GM12801 (cell line): Measurements from ENCODE around the gene TMEM266.

ENCODE experiments used
- TF ChIP-seq, protein P1 (sequence below): IDR thresholded peaks from one replicate; pipeline ENCODE4 v1.5.1; 2011; ENCODE audit warnings: control low read depth; ENCODE audit not compliant: insufficient read length; ENCODE audit errors: extremely low read depth

Gene TMEM266, protein sequence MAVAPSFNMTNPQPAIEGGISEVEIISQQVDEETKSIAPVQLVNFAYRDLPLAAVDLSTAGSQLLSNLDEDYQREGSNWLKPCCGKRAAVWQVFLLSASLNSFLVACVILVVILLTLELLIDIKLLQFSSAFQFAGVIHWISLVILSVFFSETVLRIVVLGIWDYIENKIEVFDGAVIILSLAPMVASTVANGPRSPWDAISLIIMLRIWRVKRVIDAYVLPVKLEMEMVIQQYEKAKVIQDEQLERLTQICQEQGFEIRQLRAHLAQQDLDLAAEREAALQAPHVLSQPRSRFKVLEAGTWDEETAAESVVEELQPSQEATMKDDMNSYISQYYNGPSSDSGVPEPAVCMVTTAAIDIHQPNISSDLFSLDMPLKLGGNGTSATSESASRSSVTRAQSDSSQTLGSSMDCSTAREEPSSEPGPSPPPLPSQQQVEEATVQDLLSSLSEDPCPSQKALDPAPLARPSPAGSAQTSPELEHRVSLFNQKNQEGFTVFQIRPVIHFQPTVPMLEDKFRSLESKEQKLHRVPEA

DNA sequence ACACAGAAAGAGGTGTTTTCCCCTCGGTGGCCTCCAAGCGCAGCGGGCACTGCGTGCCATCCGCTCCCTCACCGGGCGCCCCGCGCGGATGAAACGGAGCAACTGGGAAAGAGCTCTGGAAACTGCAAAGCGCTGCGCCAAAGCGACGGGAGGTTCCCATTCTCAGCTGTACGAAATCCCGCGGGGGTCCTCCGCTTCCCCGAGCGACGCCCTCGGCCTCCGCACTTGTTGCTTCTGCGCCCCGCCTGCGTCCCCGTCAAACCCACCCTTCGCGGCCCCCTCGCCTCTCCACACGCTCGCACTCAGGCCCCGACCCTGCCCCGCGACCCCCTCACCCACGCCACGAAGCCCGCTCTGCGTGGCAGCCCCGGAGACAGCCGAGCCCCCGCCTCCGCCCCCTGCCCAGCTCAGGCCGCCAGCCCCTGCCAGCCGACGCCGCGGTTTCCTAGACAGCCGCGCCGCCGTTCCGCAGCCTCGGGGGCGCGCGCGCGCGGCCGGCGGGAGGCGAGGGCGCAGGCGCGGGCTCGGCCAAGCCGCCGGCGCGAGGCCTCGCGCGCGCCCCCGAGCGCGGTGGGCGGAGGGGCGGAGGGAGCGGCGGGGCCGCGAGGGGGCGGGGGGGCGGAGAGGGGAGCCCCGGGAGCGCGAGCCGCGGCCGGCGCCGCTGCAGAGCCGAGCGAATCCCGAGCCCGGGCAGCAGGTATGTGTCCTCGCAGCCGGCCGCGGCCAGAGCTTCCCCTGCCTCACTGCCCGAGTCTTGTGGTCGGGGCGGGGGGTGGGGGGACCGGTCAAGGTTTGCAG lies at the start of gene TMEM266:
TSS of gene TMEM266 (plus strand) at position 666 of the 798 bp plus-strand sequence. CDS start 74,279 bp downstream, outside the sequence.
- TF ChIP-seq, protein P1, sequence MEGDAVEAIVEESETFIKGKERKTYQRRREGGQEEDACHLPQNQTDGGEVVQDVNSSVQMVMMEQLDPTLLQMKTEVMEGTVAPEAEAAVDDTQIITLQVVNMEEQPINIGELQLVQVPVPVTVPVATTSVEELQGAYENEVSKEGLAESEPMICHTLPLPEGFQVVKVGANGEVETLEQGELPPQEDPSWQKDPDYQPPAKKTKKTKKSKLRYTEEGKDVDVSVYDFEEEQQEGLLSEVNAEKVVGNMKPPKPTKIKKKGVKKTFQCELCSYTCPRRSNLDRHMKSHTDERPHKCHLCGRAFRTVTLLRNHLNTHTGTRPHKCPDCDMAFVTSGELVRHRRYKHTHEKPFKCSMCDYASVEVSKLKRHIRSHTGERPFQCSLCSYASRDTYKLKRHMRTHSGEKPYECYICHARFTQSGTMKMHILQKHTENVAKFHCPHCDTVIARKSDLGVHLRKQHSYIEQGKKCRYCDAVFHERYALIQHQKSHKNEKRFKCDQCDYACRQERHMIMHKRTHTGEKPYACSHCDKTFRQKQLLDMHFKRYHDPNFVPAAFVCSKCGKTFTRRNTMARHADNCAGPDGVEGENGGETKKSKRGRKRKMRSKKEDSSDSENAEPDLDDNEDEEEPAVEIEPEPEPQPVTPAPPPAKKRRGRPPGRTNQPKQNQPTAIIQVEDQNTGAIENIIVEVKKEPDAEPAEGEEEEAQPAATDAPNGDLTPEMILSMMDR = no peak

DNA sequence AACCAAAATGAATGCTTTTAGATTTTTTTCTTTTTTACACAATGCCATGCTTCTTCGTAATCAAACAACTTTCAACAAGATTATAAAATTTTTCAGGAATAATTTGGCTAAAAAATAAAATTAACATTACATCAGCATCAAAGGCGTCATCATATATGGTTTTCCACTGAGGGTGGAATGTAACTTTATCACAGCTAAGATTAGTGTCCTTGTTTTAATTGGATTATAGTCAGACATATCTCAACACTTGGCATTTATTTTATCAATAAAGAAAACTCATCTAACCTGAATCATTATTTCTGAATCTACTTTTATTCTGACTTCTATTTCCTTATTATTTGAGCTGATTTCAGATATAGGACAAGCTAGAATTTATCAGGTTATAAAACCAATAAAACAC lies 49.2 kb upstream of the TMEM266 start:
- TF ChIP-seq, protein P1 = no peak

DNA sequence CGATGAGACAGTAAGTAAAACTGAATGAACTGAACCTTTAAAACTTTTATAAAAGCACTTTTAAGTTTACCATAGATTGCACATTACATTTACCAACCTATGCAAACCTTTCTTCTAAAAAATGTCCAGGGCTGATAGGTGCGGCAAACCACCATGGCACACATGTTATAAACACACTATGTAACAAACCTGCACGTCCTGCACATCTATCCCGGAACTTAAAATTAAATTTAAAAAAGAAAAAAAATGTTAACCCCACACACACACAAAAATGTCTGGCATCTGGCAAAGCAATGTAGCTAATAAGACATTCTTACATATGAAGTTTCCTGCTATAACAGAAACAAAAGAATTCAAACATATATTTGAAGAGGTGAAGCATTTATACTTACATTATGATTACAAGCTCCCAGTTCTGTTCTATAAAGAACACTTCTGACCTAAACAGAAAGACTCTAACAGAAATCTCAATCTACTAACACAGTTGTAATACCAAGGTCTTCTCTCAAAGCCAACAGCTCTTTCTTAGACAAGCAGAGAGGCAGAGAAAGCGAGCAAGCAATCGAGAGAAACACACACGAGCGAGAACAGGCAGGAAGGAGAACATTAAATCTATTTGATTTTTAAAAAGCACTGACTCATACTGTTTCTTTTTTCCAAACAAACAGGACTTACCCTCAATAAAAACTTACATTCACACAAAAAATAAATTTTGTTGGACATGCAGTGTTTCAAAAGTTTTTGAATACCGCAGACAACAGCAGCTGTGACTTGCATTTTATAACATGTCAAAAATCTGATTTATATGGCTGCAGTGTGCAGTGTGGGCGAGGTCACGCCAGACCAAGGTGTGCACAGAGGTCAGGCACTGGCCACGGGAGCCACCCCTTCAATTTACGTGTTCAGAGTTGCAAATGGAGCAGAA lies 47.9 kb upstream of the TMEM266 start, which contains the start of gene NRG4:
TSS of gene NRG4 (minus strand) at position 798 of the 925 bp plus-strand sequence. CDS start 1,194 bp downstream, outside the sequence.
- TF ChIP-seq, protein P1 = no peak

DNA sequence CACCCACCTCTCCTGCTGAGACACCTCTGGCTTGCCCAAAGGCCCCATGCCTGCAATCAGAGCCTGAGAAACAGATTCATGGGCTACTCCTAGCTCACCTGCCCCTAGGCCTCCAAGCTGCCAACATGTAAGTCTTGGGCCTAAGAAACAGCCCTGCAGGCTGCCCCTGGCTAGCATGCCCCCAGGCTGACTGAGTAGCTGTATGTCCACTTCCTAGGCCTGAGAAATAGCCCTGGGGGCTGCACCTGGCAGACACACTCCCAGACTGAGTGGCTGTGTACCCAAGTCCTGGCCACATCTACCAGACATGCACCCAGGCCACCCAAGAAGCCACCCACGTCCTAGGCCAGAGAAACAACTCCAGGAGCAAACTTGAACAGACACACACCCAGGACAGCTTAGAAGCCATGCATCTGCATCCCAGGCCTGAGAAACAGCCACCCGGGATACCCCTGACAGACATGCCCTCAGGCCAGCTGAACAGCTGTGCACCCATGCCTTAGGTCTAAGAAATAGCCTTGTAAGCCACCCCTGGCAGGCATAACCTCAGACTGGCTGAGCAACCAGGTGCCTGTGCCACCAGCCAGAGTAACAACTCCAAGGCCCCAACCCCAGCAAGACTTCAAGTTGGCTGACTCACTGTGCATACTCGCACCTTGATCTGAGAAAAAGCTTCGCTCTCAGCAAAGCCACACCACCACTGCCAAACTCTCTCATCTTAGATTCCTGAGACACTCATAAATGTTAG lies 35.6 kb upstream of the TMEM266 start:
- TF ChIP-seq, protein P1 = no peak

DNA sequence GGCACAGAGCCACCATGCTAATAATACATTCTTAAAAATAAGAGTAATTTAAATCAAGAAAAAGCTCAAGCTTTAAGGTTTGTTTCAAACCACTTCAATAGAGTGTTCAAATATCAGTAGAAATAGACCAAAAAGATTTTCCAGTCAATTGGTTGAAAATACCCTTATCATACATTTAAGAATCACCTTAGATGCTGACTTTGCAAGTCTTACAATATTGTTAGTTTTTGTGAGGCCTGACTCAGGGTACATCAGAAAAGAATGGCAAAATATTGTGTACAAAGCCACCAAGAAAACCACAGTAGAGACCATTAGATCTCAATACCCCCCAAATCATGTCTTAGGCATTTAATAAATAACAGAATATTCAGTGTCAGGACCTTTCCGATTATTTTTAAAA lies 27.7 kb upstream of the TMEM266 start:
- TF ChIP-seq, protein P1 = no peak

DNA sequence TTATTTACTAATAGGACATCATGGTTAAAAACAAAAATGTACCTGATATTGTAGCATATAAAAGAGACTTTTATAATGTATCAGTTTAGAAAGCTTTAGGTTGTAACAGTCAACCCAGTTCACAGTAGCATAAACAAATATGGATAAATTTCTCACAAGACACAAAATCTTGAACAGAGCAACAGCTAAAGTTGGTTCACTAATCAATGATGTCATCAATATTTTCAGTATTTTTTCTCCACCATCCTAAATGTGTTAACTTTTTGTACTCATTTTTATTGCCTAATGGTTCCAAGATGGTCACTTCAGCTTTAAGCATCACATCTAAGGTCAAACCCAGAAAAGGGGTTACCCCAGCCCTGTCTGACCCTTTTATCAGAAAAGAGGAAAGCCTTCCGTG lies 26.3 kb upstream of the TMEM266 start:
- TF ChIP-seq, protein P1 = no peak
